MM.1S (cell line): ENCODE results near the gene SYTL2.

Source experiments
- DNase-seq: peaks from one replicate; pipeline ENCODE4 v3.0.0-alpha.2; 2015
- H2AFZ ChIP-seq: fragments of 300-600 bp; sonication (generic); 2 replicates; pipeline ENCODE4 v1.6.0; 2016; ENCODE audit warnings: antibody characterized with exemption, low read length
- H3F3A ChIP-seq: fragments of 300-600 bp; sonication (generic); 2 replicates; pipeline ENCODE4 v1.6.1; 2016; ENCODE audit warnings: mild to moderate bottlenecking, antibody characterized with exemption, low read length, moderate library complexity, mixed read lengths; ENCODE audit not compliant: insufficient read depth
- H3K27ac ChIP-seq: fragments of 300-600 bp; sonication (generic); 2 replicates; pipeline ENCODE4 v1.5.1; 2016; ENCODE audit warnings: mild to moderate bottlenecking, low read length
- H3K27me3 ChIP-seq: fragments of 300-600 bp; sonication (generic); replicated peaks from 2 replicates; pipeline ENCODE4 v1.6.0; 2016; ENCODE audit warnings: low read length; ENCODE audit not compliant: insufficient read depth
- H3K36me3 ChIP-seq: fragments of 300-600 bp; sonication (generic); replicated peaks from 2 replicates; pipeline ENCODE4 v1.6.1; 2016; ENCODE audit warnings: mild to moderate bottlenecking, low read length, mixed read lengths; ENCODE audit not compliant: insufficient read depth
- H3K4me1 ChIP-seq: fragments of 300-600 bp; sonication (generic); 2 replicates; pipeline ENCODE4 v1.6.1; 2016; ENCODE audit warnings: low read length, mixed read lengths
- H3K4me2 ChIP-seq: fragments of 300-600 bp; sonication (generic); 2 replicates; pipeline ENCODE4 v1.6.0; 2016; ENCODE audit warnings: low read depth, low read length
- H3K4me3 ChIP-seq: fragments of 300-600 bp; sonication (generic); 2 replicates; pipeline ENCODE4 v1.5.1; 2016; ENCODE audit warnings: low read length, mixed read lengths
- H3K79me2 ChIP-seq: fragments of 300-600 bp; sonication (generic); 2 replicates; pipeline ENCODE4 v1.6.1; 2016; ENCODE audit warnings: mixed run types, low read length, mixed read lengths
- H3K9ac ChIP-seq: fragments of 300-600 bp; sonication (generic); 2 replicates; pipeline ENCODE4 v1.6.1; 2016; ENCODE audit warnings: low read length, mixed read lengths
- H3K9me2 ChIP-seq: fragments of 300-600 bp; sonication (generic); replicated peaks from 2 replicates; pipeline ENCODE4 v1.6.1; 2016; ENCODE audit warnings: mild to moderate bottlenecking, low read length, mixed read lengths; ENCODE audit not compliant: insufficient read depth
- H3K9me3 ChIP-seq: fragments of 300-600 bp; sonication (generic); replicated peaks from 2 replicates; pipeline ENCODE4 v1.6.1; 2016; ENCODE audit warnings: mild to moderate bottlenecking, low read length, mixed read lengths; ENCODE audit not compliant: insufficient read depth
- H4K20me1 ChIP-seq: fragments of 300-600 bp; sonication (generic); 2 replicates; pipeline ENCODE4 v1.6.1; 2016; ENCODE audit warnings: mild to moderate bottlenecking, low read length, moderate library complexity, mixed read lengths; ENCODE audit not compliant: insufficient read depth
- CTCF ChIP-seq: fragments of 300-600 bp; sonication (generic); IDR thresholded peaks from 2 replicates; pipeline ENCODE4 v1.5.1; 2016; ENCODE audit warnings: antibody characterized with exemption, low read length, mixed read lengths
- EZH2 ChIP-seq: fragments of 300-600 bp; sonication (generic); optimal IDR thresholded peaks from 2 replicates; pipeline ENCODE3; 2017; ENCODE audit warnings: low read depth, mild to moderate bottlenecking, antibody characterized with exemption, low read length, mixed read lengths
- EZH2phosphoT487 ChIP-seq: fragments of 300-600 bp; sonication (generic); IDR thresholded peaks from 2 replicates; pipeline ENCODE4 v1.6.1; 2018; ENCODE audit warnings: antibody characterized with exemption, low read length

The SYTL2 gene

GRCh38 chr11:85668157-85668556, 142.8 kb downstream of the SYTL2 start:
- no peaks in the 10 kb centered on the region for H3K27me3 ChIP-seq
- H3K9me3 ChIP-seq, result no peaks in the 10 kb centered on the region
- H3K4me3 ChIP-seq, result no peak overlapping the region
- H3K79me2 ChIP-seq, result peaks cover 18% of the 10 kb centered on the region
- H3K4me2 ChIP-seq, result no peak overlapping the region
- H3F3A ChIP-seq, result peaks cover 11% of the 10 kb centered on the region; the same call in 1 of the 2 replicates
- H3K4me1 ChIP-seq, result no peaks in the 10 kb centered on the region
- no peaks in the 10 kb centered on the region for H3K36me3 ChIP-seq
- H2AFZ ChIP-seq, result no peak overlapping the region
- H3K9me2 ChIP-seq, result no peaks in the 10 kb centered on the region
- no peak overlapping the region for H3K9ac ChIP-seq
- no peak overlapping the region for H3K27ac ChIP-seq
- peaks cover 3% of the 10 kb centered on the region for H4K20me1 ChIP-seq
- TF ChIP-seq CTCF, result no peak
- no peak for TF ChIP-seq EZH2
- no peak for TF ChIP-seq EZH2phosphoT487
- no peak for DNase-seq

- H3K4me2 ChIP-seq, result no peak overlapping the region
- H3K36me3 ChIP-seq, result no peaks in the 10 kb centered on the region; the same call in 1 of the 2 replicates
- TF ChIP-seq EZH2phosphoT487 (no peak), CTCF (no peak), EZH2 (no peak)
- no peaks in the 10 kb centered on the region for H3K4me1 ChIP-seq
- no peak overlapping the region for H3K27ac ChIP-seq
- no peaks in the 10 kb centered on the region for H3K27me3 ChIP-seq
- H3K4me3 ChIP-seq, result no peak overlapping the region
- H3F3A ChIP-seq, result peaks cover 11% of the 10 kb centered on the region; the same call in 1 of the 2 replicates
- H4K20me1 ChIP-seq, result peaks cover 16% of the 10 kb centered on the region
- no peaks in the 10 kb centered on the region for H3K9me3 ChIP-seq
- no peaks in the 10 kb centered on the region for H3K9me2 ChIP-seq
- no peak overlapping the region for H2AFZ ChIP-seq
- peaks cover 31% of the 10 kb centered on the region for H3K79me2 ChIP-seq
- no peak for DNase-seq
- H3K9ac ChIP-seq, result no peak overlapping the region
Measured at GRCh38 chr11:85666687-85667086, 144.3 kb downstream of the SYTL2 start.

GRCh38 chr11:85665733-85666132, 145.2 kb downstream of the SYTL2 start:
- no peaks in the 10 kb centered on the region for H3K9me3 ChIP-seq
- H4K20me1 ChIP-seq, result peaks cover 25% of the 10 kb centered on the region
- peak overlapping the region; percentile 89; the same call in 1 of the 2 replicates for H3K4me2 ChIP-seq
- no peaks in the 10 kb centered on the region for H3K27me3 ChIP-seq
- DNase-seq, result no peak
- peaks cover 2% of the 10 kb centered on the region; the same call in 1 of the 2 replicates for H3K36me3 ChIP-seq
- H3K9me2 ChIP-seq, result no peaks in the 10 kb centered on the region
- TF ChIP-seq EZH2, result no peak
- TF ChIP-seq CTCF, result no peak
- TF ChIP-seq EZH2phosphoT487, result no peak
- H3F3A ChIP-seq, result peaks cover 11% of the 10 kb centered on the region; the same call in 1 of the 2 replicates
- H3K27ac ChIP-seq, result no peak overlapping the region
- peaks cover 41% of the 10 kb centered on the region for H3K79me2 ChIP-seq
- no peak overlapping the region for H3K4me3 ChIP-seq
- H2AFZ ChIP-seq, result peak overlapping the region; percentile 89
- H3K4me1 ChIP-seq, result peaks cover 8% of the 10 kb centered on the region; the same call in 1 of the 2 replicates
- H3K9ac ChIP-seq, result no peak overlapping the region
